HCT116 (cell line): Measurements from ENCODE around the gene ALG8. TPM values are rescaled to one million over a fixed set of nuclear protein-coding genes. Genes with fewer than 3 reads are reported as not detected.

Experiments used
- ATAC-seq: fragments of 200-7000 bp; cut with Tn5 transposase; 2 replicates; pipeline ENCODE4 v1.9.1; 2020; ENCODE audit warnings: mild to moderate bottlenecking, moderate library complexity
- BruUV-seq: library from RNA; stranded (reverse); fragments of 400-500 nt; replicated peaks from 2 replicates; lab custom pipeline; 2021; lab: Mats Ljungman, UMichigan
- CTCF ChIA-PET: fragments of 300-600 bp; sonication (Branson Sonifier 250); formaldehyde crosslinking; loops from one replicate; lab custom pipeline; 2021; ENCODE audit warnings: antibody characterized with exemption; lab: Charles Lee
- POLR2A ChIA-PET: fragments of 300-600, 350-600 bp; sonication (Branson Sonifier 250); formaldehyde crosslinking; loops from one replicate; lab custom pipeline; 2021; ENCODE audit warnings: antibody characterized with exemption; lab: Charles Lee
- RAD21 ChIA-PET, 2 experiments: fragments of 300-600 bp; sonication (Branson Sonifier 250); formaldehyde crosslinking; loops; one replicate each; lab custom pipeline; 2023; ENCODE audit warnings: low total read pairs in 2 of 2; ENCODE audit not compliant: uncharacterized antibody in 2 of 2, unreplicated experiment in 2 of 2, low non-redundant PET in 1 of 2; lab: Charles Lee
- DNase-seq: peaks from one replicate; pipeline ENCODE4 v3.0.0-alpha.2; 2010; ENCODE audit warnings: low read depth, low spot score
- H2AFZ ChIP-seq: fragments of 200-600 bp; shearing (Covaris generic), sonication (generic); 2 replicates; pipeline ENCODE4 v1.6.1; 2017; ENCODE audit warnings: low read depth, mixed run types, mixed read lengths, antibody characterized with exemption, low read length; ENCODE audit not compliant: poor library complexity, severe bottlenecking
- H3K27ac ChIP-seq: 2 replicates; pipeline ENCODE4 v1.5.1; 2012; ENCODE audit warnings: low read depth, low read length
- H3K27me3 ChIP-seq: fragments of 200-600 bp; sonication (generic); 2 replicates; pipeline ENCODE4 v1.6.1; 2016; ENCODE audit warnings: mixed run types, low read length, mixed read lengths; ENCODE audit not compliant: insufficient read depth
- H3K36me3 ChIP-seq, 2 experiments: fragments of 200-500 bp in 1 of 2; fragments of 200-600 bp in 1 of 2; sonication (Bioruptor generic) in 1 of 2; sonication (generic) in 1 of 2; 2 replicates each; pipeline versions ENCODE4 v1.5.1 to v1.6.1; 2014 to 2016; ENCODE audit warnings: low read length in 2 of 2, inconsistent platforms in 1 of 2, mixed read lengths in 1 of 2, mixed run types in 1 of 2; ENCODE audit not compliant: insufficient read depth in 2 of 2, control insufficient read depth in 1 of 2
- H3K4me1 ChIP-seq, 2 experiments: fragments of 200-600 bp in 1 of 2; sonication (generic) in 1 of 2; 2 replicates each; pipeline versions ENCODE4 v1.5.1 to v1.6.1; 2012 to 2017; ENCODE audit warnings: low read length in 2 of 2, inconsistent platforms in 1 of 2, mild to moderate bottlenecking in 1 of 2, mixed read lengths in 1 of 2, mixed run types in 1 of 2, moderate library complexity in 1 of 2; ENCODE audit not compliant: insufficient read depth in 2 of 2, control insufficient read depth in 1 of 2
- H3K4me2 ChIP-seq: fragments of 200-600 bp; sonication (generic); 2 replicates; pipeline ENCODE4 v1.6.1; 2017; ENCODE audit warnings: mixed run types, low read length, mixed read lengths
- H3K4me3 ChIP-seq, 2 experiments: fragments of 200-600 bp in 1 of 2; sonication (generic) in 1 of 2; replicated peaks in 1 of 2; 2 replicates each; pipeline ENCODE4 v1.5.1; 2011 to 2016; ENCODE audit warnings: low read length in 2 of 2, control low read depth in 1 of 2, low read depth in 1 of 2, mild to moderate bottlenecking in 1 of 2, mixed read lengths in 1 of 2, mixed run types in 1 of 2
- H3K79me2 ChIP-seq: fragments of 200-600 bp; sonication (generic); 2 replicates; pipeline ENCODE4 v1.6.1; 2017; ENCODE audit warnings: mild to moderate bottlenecking, mixed run types, low read length, moderate library complexity, mixed read lengths; ENCODE audit not compliant: insufficient read depth
- H3K9ac ChIP-seq: fragments of 200-600 bp; sonication (generic); 2 replicates; pipeline ENCODE4 v1.6.1; 2016; ENCODE audit warnings: low read length, mixed read lengths
- H3K9me2 ChIP-seq: fragments of 200-600 bp; sonication (generic), shearing (Covaris generic); 2 replicates; pipeline ENCODE4 v1.6.1; 2017; ENCODE audit warnings: mixed run types, mild to moderate bottlenecking, moderate library complexity; ENCODE audit not compliant: insufficient read depth
- H3K9me3 ChIP-seq, 2 experiments: fragments of 200-500 bp in 1 of 2; fragments of 200-600 bp in 1 of 2; sonication (Bioruptor generic) in 1 of 2; sonication (generic) in 1 of 2; 2 replicates each; pipeline ENCODE4 v1.6.1; 2014 to 2017; ENCODE audit warnings: low read length in 2 of 2, mixed read lengths in 2 of 2, inconsistent platforms in 1 of 2, low read depth in 1 of 2, mild to moderate bottlenecking in 1 of 2, mixed run types in 1 of 2, moderate library complexity in 1 of 2; ENCODE audit not compliant: control insufficient read depth in 1 of 2, insufficient read depth in 1 of 2
- H4K20me1 ChIP-seq: fragments of 200-600 bp; sonication (generic), shearing (Covaris generic); 2 replicates; pipeline ENCODE4 v1.6.1; 2017; ENCODE audit warnings: mixed run types, mild to moderate bottlenecking, moderate library complexity; ENCODE audit not compliant: insufficient read depth
- EGR1 ChIP-seq: IDR thresholded peaks from 2 replicates; pipeline ENCODE4 v1.6.1; 2012; ENCODE audit warnings: low read depth
- ELF1 ChIP-seq: IDR thresholded peaks from 2 replicates; pipeline ENCODE4 v1.6.1; 2012; ENCODE audit warnings: low read depth, borderline replicate concordance
- EZH2 ChIP-seq: fragments of 200-600 bp; sonication (generic); IDR thresholded peaks from 2 replicates; pipeline ENCODE4 v1.6.1; 2017; ENCODE audit warnings: antibody characterized with exemption, mixed run types
- EZH2phosphoT487 ChIP-seq: fragments of 200-600 bp; IDR thresholded peaks from 2 replicates; pipeline ENCODE4 v1.6.1; 2018; ENCODE audit warnings: antibody characterized with exemption, borderline replicate concordance
- JUND ChIP-seq: IDR thresholded peaks from 2 replicates; pipeline ENCODE4 v1.6.1; 2012
- POLR2A ChIP-seq: IDR thresholded peaks from 2 replicates; pipeline ENCODE4 v1.7.0; 2011; ENCODE audit warnings: borderline replicate concordance; ENCODE audit not compliant: insufficient read depth, insufficient read length; ENCODE audit errors: extremely low read depth
- POLR2AphosphoS5 ChIP-seq: IDR thresholded peaks from 2 replicates; pipeline ENCODE4 v1.6.1; 2011; ENCODE audit warnings: mild to moderate bottlenecking, low read depth, low read length, moderate library complexity
- RAD21 ChIP-seq: IDR thresholded peaks from 2 replicates; pipeline ENCODE4 v1.6.1; 2012; ENCODE audit warnings: low read depth, mild to moderate bottlenecking
- SIN3A ChIP-seq: IDR thresholded peaks from 2 replicates; pipeline ENCODE4 v1.6.1; 2012; ENCODE audit warnings: low read depth
- SP1 ChIP-seq: IDR thresholded peaks from 2 replicates; pipeline ENCODE4 v1.6.1; 2012; ENCODE audit warnings: low read depth
- SRF ChIP-seq: IDR thresholded peaks from 2 replicates; pipeline ENCODE4 v1.6.1; 2012; ENCODE audit warnings: low read depth
- YY1 ChIP-seq: IDR thresholded peaks from 2 replicates; pipeline ENCODE4 v1.6.1; 2011; ENCODE audit warnings: low read length, low read depth, moderate library complexity, mild to moderate bottlenecking; ENCODE audit not compliant: insufficient replicate concordance; ENCODE audit errors: extremely low read depth
- ZFX ChIP-seq: fragments of 450-650 bp; IDR thresholded peaks from 2 replicates; pipeline ENCODE4 v1.6.1; 2017
- intact Hi-C: fragments of 100-400 bp; cut with micrococcal nuclease; formaldehyde crosslinking; loops from 2 replicates; pipeline ENCODE4 v1.10.0; 2022
- total RNA-seq: library from RNA; stranded (reverse); gene quantifications from one replicate; pipeline ENCODE4 v1.2.1, GENCODE V29; 2021; ENCODE audit not compliant: unreplicated experiment
- TF ChIP-seq, protein P1 (sequence below): IDR thresholded peaks from 2 replicates; pipeline ENCODE4 v1.6.1; 2012
- TF ChIP-seq, protein P2 (sequence below): IDR thresholded peaks from 2 replicates; pipeline ENCODE4 v1.6.1; 2011; ENCODE audit warnings: mild to moderate bottlenecking, low read length, moderate library complexity; ENCODE audit not compliant: insufficient replicate concordance; ENCODE audit errors: extremely low read depth
- TF ChIP-seq, protein P3 (sequence below): IDR thresholded peaks from 2 replicates; pipeline ENCODE4 v1.6.1; 2012; ENCODE audit warnings: low read depth

The ALG8 gene
- total RNA-seq, 1 experiment from 2014 or later, result 50.1 TPM

DNA sequence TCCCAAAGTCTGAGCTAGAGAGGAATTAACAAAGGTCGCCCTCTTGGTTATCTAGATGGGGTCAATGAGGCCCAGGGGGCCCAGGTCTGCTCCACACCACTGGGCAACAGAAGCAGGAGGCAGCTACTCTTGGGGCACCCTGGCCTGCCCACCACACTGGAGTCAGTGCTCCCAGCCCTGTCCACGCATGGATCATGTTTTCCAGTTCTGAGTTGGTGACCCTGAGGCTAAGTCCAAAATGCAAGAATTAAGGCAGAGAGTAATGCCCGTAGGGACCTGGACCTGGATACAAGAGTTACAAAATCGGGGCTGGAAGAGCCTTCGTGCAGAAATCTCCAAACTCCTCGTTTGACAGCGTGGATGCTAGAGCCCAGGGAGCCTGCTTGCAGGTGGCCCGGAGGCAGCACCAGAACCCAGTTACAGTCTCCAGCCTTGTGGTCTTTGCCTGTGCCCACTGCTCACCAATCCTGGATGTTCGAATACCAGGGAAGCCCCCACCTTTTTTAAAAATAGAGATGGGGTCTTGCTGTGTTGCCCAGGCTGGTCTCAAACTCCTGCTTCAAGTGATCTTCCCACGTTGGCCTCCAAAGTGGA is 81.9 kb downstream of the ALG8 start:
- Histone ChIP-seq H3K79me2 (no peaks in the 10 kb centered on the region), H3K4me2 (no peak overlapping the region), H3K27me3 (no peaks in the 10 kb centered on the region), H3K9me3 (no peaks in the 10 kb centered on the region), H3K9me2 (no peaks in the 10 kb centered on the region), H4K20me1 (no peaks in the 10 kb centered on the region), H3K9ac (no peak overlapping the region), H3K4me3 (no peak overlapping the region), H2AFZ (no peak overlapping the region), H3K36me3 (no peaks in the 10 kb centered on the region), H3K4me1 (no peaks in the 10 kb centered on the region), H3K27ac (no peak overlapping the region)
- ATAC-seq (no peak), DNase-seq (no peak)
- ChIA-PET CTCF (no interaction called here), RAD21 (interaction anchor here in 1 of 2 experiments (0.5 kb wide), 1 partner anchor 359 kb away, joined by 3 read pairs; no protein-coding TSS in a partner anchor), POLR2A (no interaction called here)
- TF ChIP-seq ELF1, result no peak
- TF ChIP-seq SIN3A, result no peak
- no peak for TF ChIP-seq SRF
- TF ChIP-seq EZH2phosphoT487, result no peak
- TF ChIP-seq EGR1, result no peak
- TF ChIP-seq, protein P1, sequence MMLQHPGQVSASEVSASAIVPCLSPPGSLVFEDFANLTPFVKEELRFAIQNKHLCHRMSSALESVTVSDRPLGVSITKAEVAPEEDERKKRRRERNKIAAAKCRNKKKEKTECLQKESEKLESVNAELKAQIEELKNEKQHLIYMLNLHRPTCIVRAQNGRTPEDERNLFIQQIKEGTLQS, result no peak
- TF ChIP-seq YY1, result no peak
- no peak for TF ChIP-seq EZH2
- TF ChIP-seq RAD21, result no peak
- TF ChIP-seq, protein P2, sequence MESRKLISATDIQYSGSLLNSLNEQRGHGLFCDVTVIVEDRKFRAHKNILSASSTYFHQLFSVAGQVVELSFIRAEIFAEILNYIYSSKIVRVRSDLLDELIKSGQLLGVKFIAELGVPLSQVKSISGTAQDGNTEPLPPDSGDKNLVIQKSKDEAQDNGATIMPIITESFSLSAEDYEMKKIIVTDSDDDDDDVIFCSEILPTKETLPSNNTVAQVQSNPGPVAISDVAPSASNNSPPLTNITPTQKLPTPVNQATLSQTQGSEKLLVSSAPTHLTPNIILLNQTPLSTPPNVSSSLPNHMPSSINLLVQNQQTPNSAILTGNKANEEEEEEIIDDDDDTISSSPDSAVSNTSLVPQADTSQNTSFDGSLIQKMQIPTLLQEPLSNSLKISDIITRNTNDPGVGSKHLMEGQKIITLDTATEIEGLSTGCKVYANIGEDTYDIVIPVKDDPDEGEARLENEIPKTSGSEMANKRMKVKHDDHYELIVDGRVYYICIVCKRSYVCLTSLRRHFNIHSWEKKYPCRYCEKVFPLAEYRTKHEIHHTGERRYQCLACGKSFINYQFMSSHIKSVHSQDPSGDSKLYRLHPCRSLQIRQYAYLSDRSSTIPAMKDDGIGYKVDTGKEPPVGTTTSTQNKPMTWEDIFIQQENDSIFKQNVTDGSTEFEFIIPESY, result no peak
- no peak for TF ChIP-seq POLR2AphosphoS5
- TF ChIP-seq SP1, result no peak
- TF ChIP-seq ZFX, result no peak
- no peak for TF ChIP-seq JUND
- TF ChIP-seq, protein P3, sequence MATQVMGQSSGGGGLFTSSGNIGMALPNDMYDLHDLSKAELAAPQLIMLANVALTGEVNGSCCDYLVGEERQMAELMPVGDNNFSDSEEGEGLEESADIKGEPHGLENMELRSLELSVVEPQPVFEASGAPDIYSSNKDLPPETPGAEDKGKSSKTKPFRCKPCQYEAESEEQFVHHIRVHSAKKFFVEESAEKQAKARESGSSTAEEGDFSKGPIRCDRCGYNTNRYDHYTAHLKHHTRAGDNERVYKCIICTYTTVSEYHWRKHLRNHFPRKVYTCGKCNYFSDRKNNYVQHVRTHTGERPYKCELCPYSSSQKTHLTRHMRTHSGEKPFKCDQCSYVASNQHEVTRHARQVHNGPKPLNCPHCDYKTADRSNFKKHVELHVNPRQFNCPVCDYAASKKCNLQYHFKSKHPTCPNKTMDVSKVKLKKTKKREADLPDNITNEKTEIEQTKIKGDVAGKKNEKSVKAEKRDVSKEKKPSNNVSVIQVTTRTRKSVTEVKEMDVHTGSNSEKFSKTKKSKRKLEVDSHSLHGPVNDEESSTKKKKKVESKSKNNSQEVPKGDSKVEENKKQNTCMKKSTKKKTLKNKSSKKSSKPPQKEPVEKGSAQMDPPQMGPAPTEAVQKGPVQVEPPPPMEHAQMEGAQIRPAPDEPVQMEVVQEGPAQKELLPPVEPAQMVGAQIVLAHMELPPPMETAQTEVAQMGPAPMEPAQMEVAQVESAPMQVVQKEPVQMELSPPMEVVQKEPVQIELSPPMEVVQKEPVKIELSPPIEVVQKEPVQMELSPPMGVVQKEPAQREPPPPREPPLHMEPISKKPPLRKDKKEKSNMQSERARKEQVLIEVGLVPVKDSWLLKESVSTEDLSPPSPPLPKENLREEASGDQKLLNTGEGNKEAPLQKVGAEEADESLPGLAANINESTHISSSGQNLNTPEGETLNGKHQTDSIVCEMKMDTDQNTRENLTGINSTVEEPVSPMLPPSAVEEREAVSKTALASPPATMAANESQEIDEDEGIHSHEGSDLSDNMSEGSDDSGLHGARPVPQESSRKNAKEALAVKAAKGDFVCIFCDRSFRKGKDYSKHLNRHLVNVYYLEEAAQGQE, result no peak
- no peak for TF ChIP-seq POLR2A
- intact Hi-C loops, result loop anchor here (2.0 kb wide), 1 partner anchor 43 kb away; no protein-coding TSS in a partner anchor
- no TSS peak for BruUV-seq
